ENCODE data around the gene TMEM89. TPM values are rescaled to one million over a fixed set of nuclear protein-coding genes. Genes with fewer than 3 reads are reported as not detected.

TMEM89 gene
- total RNA-seq, 1 donor from 2014 or later = 0.51 TPM

DNA sequence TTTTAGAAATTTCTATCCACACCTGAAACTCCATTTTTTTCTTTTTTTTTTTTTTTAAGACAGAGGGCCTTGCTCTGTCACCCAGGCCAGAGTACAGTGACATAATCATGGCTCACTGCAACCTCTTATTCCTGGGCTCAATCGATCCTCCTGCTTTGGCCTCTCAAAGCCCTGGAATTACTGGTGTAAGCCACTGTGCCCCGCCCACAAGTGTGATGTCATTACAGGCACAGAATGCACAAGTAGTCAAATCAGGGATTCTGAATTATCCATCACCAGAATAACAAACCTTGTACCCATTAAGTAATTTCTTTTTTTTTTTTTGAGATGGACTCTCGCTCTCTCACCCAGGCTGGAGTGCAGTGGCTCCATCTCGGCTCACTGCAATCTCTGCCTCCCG is 14.1 kb downstream of the TMEM89 start:
- peaks cover 20% of the 10 kb centered on the region for H3K4me1 Mint-ChIP-seq
- peaks cover 6% of the 10 kb centered on the region for H3K27me3 Mint-ChIP-seq (ENCODE audit: low read depth)
- TF ChIP-seq, protein P1, sequence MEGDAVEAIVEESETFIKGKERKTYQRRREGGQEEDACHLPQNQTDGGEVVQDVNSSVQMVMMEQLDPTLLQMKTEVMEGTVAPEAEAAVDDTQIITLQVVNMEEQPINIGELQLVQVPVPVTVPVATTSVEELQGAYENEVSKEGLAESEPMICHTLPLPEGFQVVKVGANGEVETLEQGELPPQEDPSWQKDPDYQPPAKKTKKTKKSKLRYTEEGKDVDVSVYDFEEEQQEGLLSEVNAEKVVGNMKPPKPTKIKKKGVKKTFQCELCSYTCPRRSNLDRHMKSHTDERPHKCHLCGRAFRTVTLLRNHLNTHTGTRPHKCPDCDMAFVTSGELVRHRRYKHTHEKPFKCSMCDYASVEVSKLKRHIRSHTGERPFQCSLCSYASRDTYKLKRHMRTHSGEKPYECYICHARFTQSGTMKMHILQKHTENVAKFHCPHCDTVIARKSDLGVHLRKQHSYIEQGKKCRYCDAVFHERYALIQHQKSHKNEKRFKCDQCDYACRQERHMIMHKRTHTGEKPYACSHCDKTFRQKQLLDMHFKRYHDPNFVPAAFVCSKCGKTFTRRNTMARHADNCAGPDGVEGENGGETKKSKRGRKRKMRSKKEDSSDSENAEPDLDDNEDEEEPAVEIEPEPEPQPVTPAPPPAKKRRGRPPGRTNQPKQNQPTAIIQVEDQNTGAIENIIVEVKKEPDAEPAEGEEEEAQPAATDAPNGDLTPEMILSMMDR (conservative IDR thresholded peaks at IDR 0.05) = no peak
- no peak overlapping the region for H3K27ac Mint-ChIP-seq (ENCODE audit: unreplicated experiment)
- no peak overlapping the region for H3K4me3 Mint-ChIP-seq
- H3K9me3 Mint-ChIP-seq = no peaks in the 10 kb centered on the region
- no peak for DNase-seq (ENCODE audit: low read depth, low spot score)
- peaks cover 9% of the 10 kb centered on the region for H3K36me3 Mint-ChIP-seq (ENCODE audit: low read depth)

DNA sequence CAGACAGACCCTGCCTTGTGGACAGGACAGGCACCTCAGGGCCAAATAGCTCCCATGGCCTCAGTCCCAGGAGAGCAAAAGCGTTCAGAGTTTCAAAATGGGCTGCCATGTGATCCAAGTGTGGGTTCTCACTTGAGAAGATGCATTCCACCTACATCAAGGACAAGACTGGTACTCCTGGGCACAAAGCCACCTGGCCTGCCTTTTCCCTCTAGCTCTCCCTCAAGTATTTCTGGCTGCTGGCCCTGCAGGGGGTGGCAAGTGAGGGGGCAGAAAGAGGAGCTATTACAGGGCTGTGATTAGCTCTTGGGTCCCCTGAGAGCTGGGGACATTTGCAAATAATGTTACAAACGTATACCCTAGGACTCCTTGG is 20.0 kb downstream of the TMEM89 start:
- Mint-ChIP-seq H3K9me3 (no peaks in the 10 kb centered on the region), H3K27me3 (ENCODE audit: low read depth) (no peaks in the 10 kb centered on the region), H3K36me3 (ENCODE audit: low read depth) (peaks cover 14% of the 10 kb centered on the region), H3K4me1 (peaks cover 9% of the 10 kb centered on the region), H3K27ac (ENCODE audit: unreplicated experiment) (no peak overlapping the region), H3K4me3 (no peak overlapping the region)
- TF ChIP-seq, protein P1 (conservative IDR thresholded peaks at IDR 0.05) = no peak
- no peak for DNase-seq (ENCODE audit: low read depth, low spot score)

DNA sequence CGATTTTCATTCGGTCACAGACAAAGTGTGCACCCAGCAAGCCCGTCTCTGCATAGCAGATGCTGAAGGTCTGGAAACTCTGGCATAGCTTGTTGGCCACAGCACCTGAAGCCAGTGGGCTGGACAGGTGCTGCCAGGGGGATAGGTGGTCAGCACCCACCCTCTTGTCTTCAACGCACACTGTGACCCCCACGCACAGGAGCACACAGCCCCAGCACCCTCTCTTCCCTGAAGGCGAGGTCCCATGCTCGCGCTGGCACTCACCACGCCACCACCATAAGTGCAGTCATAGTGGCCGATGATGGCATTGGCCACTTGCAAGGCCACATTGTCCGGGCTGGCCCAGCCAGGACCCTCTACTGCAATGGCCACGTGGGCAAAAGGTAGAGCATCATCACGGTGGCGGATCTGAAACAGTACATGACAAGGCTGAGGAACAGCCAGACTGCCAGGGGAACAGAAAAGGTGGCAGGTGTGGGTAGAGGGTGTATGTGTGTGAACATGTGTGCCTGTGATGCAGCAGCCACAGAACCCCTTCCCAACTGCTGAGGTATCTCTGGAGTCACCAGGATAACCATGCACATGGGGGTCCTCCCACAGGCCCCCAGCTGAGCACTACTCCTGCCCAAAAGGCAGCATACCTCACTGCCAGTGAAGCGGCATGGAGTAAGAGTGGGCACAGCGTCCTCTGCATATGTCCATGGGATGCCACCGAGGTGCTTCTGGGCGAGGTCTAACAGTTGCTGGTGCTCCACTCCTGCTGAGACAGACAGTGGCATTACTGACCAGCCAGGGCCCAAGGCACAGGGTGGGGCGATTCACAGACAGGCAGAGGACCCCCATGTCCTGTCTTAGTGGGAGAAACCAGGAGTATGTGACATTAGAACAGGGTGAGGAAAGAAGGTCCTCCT is 20.6 kb downstream of the TMEM89 start:
- TF ChIP-seq, protein P1 (conservative IDR thresholded peaks at IDR 0.05) = no peak
- Mint-ChIP-seq H3K27me3 (ENCODE audit: low read depth) (no peaks in the 10 kb centered on the region), H3K27ac (ENCODE audit: unreplicated experiment) (peak overlapping the region; percentile 75), H3K4me1 (peaks cover 13% of the 10 kb centered on the region), H3K36me3 (ENCODE audit: low read depth) (peaks cover 14% of the 10 kb centered on the region), H3K9me3 (no peaks in the 10 kb centered on the region), H3K4me3 (no peak overlapping the region)
- no peak for DNase-seq (ENCODE audit: low read depth, low spot score)

DNA sequence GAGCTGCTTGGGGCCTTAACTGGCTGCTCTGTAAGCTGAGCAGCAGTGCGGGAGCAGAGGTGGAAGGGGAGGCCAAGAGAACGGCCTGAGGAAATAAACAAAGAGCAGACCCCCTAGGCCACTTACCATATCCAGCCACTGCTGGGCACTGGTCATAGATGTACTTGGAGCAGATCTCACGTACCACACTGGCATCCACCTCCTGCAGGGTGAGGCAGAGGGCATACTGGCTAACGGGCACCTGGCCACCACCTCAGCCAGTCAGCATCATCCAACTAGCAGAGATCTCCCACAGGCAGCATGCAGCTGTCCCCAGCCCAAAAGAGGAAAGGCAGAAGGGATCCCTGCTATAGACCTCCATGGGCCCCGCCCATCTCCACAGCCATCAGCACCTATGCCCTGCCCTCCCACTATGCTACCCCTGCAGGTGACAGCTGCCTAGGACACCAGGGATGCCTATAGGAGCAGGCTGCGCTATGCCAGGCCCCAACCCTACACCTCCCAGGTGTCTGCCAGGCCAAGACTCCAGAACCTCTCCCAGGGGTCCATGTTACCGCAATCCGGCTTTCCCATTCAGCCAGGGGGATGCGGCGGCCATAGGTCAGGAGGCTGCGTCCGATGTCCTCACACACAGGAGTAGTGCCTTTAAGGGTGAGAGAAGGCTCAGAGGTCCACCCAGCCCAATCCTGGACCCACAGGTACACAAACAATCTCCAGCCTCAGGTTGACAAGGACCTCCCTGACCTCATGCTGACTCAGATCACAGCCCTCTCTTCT is 21.9 kb downstream of the TMEM89 start:
- Mint-ChIP-seq H3K4me1 (peaks cover 17% of the 10 kb centered on the region), H3K9me3 (no peaks in the 10 kb centered on the region), H3K4me3 (no peak overlapping the region), H3K36me3 (ENCODE audit: low read depth) (peaks cover 14% of the 10 kb centered on the region), H3K27me3 (ENCODE audit: low read depth) (no peaks in the 10 kb centered on the region), H3K27ac (ENCODE audit: unreplicated experiment) (no peak overlapping the region)
- DNase-seq (ENCODE audit: low read depth, low spot score) = no peak
- TF ChIP-seq, protein P1 (conservative IDR thresholded peaks at IDR 0.05) = no peak

DNA sequence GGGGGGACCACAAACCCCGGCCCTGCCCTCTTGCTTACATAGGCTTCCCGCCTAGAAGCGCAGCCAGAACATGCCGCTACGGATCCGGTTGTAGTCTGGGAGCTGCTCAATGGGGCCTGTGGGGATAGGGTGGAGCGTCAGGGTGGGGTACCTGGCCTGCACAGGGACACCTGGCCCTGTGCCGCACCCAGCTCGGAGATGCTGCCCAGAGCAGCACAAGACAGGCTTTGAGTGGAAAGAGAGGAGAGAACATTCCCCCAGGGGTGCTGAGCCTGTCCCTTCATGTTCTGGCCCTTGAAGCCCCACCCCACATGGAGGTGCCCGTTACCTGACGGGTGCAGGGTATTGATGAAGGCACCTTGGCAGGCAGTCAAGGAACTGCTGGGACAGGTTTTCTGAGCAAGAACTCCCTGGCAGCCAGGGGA is 22.5 kb downstream of the TMEM89 start:
- DNase-seq (ENCODE audit: low read depth, low spot score) = no peak
- H3K36me3 Mint-ChIP-seq (ENCODE audit: low read depth) = peaks cover 14% of the 10 kb centered on the region
- H3K9me3 Mint-ChIP-seq = no peaks in the 10 kb centered on the region
- no peak overlapping the region for H3K27ac Mint-ChIP-seq (ENCODE audit: unreplicated experiment)
- no peak overlapping the region for H3K4me3 Mint-ChIP-seq
- H3K27me3 Mint-ChIP-seq (ENCODE audit: low read depth) = no peaks in the 10 kb centered on the region
- H3K4me1 Mint-ChIP-seq = peaks cover 17% of the 10 kb centered on the region
- TF ChIP-seq, protein P1 (conservative IDR thresholded peaks at IDR 0.05) = no peak
